ENCODE measurements around the gene CYTH4.
A peak's percentile ranks its signal among the peaks of the same experiment; 100 is the strongest.

CYTH4 gene

DNA sequence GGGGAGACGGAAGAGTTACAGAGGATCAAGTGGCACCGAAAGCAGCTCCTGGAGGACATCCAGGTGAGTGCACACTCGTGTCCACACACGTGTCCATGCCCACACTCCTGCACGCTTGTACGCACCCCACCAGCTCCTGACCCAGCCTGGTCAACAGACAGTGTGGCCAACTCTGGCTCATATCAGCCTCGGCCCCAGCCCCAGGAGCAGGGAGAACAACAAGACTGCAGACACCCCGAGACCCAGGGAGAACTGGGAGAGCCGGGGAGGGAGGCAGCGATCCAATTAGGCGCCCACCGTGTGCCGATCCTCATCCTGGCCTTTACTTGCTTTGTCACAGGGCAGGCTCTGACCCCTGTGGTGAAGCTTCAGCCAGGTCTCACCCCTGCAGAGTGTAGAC is 10.3 kb downstream of the CYTH4 start:
- DNase-seq: no peak

DNA sequence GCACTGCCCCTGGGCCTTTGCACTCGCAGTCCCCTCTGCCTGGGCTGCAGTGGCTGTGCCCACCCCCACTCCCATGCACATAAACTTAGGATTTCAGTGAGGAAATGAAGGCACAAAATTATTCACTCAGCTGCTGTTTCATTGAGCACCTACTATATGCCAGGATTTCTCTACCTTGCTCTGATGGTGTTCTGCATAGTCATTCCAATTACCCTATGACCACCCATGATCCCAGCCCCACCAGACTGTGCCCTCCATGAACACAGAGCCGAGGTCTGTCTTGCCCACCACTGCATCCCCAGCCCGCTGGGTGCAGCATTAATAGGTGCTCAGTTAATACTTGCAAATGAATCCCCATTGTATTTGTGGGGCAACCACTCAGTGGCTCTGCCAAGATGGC is 10.9 kb downstream of the CYTH4 start:
- no peak for DNase-seq

DNA sequence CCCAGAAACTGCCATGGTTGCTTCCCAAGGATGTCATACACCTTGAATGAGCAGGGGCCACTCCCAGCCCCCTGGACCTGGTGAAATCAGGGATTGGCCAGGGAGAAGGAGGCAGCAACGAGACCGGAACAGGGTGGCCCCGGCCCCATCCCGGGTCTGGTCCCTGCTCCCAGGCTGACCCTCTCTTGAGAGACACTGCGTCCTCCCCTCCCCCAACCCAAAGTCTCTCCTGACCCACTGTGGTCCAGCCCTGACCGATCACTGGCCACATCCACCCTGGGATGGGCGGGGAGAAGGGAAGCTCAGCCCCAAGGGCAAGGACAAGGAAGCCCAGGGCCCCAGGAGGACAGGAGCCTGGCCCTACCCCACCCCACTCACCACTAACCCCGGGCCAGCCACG is 12.4 kb downstream of the CYTH4 start:
- no peak for DNase-seq

DNA sequence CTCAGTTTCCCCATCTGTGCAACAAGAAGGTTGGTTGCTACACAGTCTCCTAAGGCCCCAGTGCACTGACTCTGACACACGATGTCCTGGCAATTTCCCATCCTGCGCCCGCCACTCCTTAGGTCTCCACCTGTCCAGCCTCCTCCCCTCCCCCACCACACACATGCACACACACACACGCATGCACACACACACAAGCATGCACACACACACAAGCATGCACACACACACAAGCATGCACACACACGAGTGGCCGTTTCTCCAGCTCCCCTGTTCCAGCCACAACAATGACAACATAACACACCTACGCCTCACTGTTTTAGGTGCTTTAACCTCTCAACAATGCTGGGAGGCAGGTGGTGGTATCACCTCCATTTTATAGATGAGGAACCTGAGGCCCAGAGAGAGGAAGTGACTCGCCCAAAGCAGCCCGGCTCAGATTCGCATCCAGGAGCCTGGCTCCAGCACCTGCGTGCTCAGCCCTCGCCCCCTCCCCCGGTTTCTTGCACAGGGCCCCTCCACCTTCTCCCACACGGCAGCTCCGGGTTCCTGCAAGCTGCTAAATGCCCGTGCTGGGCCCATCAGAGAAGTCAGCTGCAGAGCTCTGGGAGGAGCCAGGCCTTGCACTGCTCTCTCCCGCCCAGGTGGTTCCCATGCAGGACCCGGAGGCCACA is 13.0 kb downstream of the CYTH4 start:
- no peak for DNase-seq

DNA sequence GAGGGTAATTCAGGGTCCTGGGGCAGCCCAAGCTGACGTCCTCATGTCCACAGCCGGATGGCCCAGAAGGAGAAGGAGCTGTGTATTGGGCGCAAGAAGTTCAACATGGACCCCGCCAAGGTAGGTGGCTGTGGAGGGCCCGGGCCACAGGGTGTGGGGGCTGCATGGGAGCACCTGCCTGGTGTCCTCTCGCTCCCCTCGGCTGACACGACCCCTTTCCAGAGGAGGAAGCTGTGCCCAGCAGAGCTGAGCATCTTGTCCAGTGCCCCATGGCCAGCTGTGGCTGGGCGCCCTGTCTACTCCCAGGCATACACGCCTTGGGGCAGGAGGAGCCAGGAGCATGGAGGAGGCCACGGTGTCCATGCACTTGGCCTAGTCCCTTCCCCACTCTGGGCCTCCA is 13.6 kb downstream of the CYTH4 start:
- no peak for DNase-seq

DNA sequence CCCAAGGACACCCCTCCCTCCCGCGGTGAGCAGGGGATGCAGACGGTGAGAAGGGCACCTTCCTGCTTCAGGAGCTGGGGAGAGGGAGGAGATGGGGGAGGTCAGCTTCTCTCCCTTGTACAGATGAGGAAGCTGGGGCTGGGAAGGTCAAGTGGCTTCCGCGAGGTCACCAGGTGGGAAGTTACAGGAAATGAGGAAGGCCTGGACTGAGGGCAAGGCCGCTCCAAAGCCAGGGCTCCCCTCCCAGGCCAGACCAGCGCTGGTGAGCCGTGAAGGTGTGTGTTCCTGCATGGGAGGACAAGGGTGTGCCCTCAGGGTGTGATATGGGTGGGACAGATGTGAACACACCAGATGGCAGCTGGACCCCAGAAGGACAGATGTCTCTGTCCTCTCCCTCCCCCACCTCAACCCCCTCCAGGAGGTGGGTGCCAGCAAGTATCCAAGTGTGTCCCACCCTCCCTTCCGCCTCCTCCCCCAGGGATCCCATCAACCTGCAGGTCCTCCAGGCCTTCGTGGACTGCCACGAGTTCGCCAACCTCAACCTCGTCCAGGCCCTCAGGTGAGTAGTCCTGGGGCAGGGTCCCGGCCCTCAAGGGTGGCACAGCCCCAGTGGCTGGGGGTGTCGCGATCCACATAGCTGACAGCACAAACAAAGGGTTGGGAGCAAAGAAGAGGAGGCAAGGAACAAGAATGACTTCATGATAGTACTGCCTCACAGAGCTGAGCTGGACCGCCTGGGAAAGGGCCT is 16.6 kb downstream of the CYTH4 start:
- DNase-seq: no peak

DNA sequence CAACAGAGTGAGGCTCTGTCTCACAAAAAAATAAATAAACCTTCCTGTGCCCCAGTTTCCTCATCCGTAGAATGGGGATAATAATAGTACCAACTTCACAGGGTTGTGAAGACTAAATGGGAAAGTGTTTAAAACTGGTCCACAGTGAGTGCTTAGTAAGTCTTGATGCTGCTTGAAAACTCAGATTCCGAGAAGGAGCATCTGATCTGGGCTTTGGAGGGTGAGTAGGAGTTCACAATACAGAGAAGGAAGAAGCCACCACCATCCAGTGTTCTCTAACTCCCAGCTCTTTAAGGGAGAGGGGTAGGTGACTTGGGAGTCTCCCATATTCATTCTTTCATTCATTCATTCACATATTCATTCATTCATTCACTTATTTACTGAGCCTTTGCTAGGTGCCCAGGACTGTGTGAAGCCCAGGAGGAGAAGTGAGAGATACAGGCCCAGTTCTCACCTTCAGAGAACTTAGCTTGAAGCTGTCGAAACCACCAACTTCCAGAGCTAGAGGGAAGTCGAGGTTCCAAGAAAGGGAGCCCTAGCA is 17.7 kb downstream of the CYTH4 start:
- DNase-seq: no peak

DNA sequence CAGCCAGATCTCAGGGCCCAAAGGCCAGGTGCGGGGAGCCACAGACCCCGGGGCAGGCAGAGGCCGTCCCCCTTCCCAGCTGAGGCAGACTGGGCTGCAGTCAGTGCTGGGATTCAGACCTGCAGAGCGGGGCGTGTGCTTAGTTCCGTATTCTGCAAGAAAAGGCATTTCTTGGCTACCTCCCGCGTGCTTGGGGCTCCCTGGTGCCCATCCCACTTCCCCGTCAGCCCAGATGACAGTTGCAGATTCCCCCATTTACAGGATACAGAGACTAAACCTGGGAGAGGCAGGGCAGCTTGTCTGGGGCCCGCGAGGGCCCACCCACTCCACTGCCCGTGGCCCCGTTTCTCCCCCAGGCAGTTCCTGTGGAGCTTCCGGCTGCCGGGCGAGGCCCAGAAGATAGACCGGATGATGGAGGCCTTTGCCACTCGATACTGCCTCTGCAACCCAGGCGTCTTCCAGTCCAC is 18.3 kb downstream of the CYTH4 start:
- peak; percentile 48 for DNase-seq

DNA sequence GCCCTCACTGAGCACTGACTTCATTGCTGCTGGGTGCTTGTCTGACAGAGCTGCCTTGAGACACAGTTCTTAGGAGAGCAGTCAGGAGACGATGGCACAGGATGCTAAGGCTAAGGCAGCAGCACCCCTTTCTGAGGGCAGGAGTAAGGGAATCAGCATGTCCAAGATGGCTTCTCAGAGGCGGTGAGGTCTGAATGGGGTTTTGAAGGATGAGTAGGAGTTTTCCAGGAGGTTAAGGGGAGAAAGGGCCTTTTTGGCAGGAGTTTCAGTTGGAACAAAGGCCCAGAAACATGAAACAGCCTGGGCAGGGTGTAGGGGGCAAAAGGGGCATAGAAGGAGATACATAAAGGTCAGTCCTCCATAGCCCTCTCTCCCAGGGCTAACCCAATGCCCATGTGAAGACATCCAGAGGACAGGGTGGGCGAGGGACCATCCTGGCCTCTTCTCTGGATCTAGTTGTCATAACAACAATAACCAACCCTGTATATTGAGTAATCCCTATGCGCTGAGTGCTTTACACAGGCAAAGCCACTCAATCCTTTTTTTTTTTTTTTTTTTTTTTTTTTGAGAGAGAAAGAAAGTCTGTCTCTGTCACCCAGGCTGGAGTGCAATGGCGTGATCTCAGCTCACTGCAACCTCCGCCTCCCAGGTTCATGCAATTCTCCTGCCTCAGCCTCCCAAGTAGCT is 19.0 kb downstream of the CYTH4 start:
- no peak for DNase-seq

DNA sequence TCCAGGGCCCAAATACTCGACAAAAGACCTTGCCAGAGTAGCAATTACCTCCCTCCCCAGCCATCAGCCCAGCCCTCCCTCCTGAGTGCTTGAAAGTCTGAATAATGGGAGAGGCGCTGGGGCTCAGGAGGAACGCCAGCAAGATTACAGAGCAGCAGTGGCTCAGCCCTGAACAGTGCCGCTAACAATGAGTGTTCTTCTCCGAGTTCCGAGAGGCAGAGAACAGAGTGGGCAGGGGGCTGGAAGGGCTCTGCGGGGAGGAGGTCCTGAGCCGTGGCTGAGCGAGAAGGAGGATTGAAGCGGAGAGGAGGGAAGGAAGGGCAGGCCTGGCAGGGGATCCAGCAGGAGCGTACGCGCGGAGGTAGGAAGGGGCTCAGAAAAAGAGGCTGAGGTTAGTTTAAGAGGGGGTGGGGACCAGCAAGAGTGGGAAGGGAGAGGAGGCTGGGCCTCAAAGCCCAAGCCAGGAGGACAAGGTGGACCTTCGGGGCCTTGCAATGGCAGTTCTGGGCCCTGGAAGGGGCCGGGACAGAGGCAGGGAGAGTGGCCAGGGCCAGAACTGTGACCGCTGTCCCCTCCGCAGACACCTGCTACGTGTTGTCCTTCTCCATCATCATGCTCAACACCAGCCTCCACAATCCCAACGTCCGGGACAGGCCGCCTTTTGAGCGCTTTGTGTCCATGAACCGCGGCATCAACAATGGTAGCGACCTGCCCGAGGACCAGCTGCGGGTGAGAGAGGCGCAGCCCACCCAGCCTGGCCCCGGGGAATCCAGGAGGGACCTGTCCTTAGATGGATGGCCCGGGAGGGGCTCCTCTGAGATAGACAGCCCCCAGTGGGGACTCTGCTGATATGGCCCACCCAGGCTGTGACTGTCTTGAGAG is 20.6 kb downstream of the CYTH4 start:
- DNase-seq: no peak

DNA sequence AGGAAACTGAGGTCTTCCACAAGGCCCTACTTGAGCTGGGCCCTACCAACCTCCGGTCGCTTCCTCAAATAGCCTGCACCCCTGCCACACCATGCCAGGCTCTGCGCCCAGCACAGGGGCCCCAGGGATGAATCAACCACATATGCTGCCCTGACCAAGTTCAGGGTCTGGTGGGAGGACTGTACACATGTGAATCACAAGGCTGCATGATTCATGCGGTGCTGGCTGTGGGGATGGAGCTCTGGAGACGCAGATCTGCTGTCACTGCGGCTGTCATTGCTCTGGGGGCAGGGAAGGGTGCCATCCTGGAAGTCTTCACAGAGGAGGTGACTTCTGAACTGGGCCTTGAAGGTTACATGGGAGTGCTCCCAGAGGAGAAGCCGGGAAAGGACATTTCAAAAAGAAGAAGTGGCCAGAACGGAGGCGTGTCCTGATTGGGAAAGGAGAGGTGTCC is 21.5 kb downstream of the CYTH4 start:
- DNase-seq: no peak

DNA sequence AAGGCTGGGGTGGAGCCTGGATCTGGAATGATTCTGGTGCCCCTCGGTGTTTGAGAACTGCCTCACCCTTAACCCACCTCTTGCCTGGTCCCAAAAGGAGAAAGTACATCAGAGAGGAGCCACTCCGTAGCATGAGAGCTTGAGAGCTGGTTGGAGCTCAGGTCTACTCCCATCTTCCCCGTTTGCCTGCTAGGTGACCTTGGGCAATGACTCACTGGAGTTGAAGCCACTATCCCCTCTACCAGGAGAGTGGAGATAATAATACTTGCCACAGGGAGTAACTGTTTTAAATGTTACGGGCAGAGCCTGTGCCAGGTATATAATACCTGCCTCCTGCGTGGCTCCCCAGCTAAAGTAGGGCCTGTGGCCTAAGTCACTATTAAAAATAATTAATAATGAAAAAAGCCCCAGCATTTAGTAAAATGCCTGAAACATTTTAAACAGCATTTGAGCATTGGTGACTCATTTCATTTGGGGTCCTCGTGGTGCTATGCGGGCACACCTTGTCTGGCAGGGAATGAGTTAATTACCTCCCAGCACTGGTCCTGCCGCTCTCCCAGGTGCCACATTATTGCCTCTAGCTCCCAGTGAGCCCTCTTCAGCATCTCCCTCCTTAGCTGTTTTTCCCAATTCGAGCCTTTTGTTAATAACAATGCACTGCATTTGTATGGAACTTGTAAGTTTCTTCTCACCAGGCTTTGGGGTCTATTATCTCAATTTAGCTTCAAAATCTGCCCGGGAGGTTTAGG is 22.5 kb downstream of the CYTH4 start:
- no peak for DNase-seq

DNA sequence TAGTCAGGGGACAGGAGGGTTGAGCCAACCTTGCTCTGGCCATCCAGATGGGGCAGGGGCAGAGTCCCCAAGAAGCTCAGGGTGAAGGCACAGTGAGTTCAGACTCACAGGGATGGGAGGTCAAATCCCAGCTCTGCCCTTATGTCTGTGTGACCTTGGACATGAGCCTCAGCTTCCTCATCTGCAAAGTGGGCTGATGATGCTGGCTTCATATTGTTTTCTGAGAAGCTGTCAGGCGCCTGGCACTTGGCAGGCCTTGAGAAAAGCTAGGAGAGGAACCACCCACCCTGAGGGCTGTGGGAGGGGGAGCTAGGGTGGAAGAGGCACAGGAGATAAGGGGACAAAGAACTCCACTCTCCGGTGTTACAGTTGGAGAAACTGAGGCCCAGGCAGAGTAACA is 23.6 kb downstream of the CYTH4 start:
- DNase-seq: no peak

DNA sequence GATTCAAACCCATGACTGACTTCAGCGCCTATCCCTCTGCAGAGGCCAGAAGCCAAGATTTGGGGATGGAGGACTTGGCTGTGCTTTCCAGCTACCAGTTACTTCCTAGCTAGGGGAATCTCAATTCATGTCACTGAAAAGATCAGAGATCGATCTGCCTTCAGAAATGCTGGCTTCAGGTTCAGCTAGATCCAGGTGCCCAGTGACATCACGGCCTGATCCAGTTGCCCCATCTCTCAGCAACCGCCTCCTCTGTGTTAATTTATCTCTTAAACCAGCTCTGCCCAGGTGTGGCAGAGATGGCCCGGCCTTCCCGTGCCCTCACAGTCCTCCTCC is 24.2 kb downstream of the CYTH4 start:
- DNase-seq: no peak

DNA sequence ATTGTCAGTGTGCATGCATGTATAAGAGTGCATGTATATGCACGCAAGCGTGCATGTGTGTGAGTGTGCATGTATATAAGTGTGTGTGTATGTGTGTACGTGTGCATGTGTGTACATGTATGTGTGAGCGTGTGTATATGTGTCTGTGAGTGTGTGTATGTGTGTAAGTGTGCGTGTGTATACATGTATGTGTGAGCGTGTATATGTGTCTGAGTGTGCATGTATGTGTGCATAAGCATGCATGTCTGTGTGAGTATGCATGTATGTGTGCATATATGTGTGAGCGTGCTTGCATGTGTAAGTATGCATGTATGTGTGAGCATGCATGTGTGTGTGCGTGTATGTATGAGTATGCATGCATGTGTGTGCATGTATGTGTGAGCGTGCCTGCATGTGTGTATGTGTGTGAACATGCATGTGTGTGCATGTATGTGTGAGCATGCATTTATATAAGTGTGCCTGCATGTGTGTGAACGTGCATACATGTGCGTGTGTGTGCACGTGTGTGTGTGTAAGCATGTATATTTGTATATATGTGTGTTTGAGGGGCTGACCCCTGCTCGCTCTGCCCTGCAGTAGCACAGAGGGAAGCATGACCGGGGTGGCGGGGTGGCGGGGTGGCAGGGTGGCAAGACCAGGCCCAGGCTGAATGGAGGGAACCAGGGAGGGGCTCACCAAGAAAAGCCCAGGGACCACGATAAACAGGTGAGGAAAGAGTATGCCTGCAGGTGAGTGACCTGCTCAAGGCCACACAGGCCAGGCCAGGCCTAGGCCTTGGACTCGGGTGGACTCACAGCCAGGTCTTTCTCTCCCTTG is 26.3 kb downstream of the CYTH4 start:
- DNase-seq: no peak

DNA sequence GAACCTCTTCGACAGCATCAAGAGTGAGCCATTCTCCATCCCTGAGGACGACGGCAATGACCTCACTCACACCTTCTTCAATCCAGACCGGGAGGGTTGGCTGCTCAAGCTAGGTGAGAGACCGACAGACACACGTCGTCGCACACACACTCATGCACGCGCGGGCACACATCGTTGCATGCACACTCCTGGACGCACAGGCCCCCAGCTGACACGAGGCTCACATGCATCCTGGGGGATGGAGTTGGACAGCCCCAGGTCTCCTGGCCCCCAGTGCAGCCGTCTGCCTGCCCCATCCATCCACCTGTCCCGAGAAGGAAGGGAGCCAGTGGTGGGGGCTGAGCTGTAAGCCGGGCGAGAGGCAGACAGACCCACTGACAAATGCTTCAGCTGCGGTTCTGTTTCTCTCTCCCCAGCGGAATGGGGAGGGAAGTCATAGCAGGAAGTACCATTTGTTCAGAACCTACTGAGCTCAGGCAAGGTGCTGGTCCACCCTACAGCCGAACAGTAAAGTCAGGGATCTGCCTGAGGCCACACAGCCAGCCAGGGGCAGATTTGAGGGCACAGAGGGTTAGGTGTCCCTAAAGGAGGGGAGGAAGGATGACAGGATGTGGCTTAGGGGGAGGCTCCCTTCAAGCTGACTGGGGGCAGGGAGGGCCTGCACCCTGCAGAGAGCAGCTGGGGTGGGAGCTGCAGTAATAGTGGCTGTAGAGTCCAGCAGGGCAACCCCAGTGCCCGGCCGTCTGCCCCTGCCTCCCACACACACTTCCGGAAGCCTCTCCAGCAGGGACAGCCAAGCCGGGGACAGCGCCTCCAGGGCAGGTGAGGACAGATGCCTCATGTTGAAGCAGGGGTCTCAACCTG is 27.1 kb downstream of the CYTH4 start:
- DNase-seq: peak; percentile 65

DNA sequence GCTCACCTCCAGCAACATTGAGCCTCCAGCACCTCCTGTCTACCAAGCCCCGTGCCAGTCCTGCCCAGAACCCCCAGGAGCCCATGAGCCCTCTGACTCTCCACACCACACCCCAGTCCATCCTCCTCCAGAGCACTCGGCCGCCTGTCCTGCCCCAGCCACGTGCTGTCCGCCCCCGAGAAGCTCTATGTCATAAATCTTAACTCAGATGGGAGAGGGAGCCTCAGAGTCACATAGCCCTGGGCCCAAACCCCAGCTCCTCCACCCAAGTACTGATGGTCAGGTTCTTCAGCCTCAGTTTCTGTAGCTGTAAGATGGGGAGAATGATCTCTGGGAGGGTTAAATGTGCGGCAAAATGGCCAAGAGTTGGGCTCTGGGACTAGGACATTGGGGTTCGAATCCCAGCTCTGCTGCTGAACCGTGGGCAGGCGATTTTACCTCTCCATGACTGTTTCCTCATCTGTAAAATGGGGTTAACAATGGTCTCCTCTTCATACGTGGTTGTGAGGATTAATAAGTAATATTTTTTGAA is 27.8 kb downstream of the CYTH4 start:
- DNase-seq: no peak

DNA sequence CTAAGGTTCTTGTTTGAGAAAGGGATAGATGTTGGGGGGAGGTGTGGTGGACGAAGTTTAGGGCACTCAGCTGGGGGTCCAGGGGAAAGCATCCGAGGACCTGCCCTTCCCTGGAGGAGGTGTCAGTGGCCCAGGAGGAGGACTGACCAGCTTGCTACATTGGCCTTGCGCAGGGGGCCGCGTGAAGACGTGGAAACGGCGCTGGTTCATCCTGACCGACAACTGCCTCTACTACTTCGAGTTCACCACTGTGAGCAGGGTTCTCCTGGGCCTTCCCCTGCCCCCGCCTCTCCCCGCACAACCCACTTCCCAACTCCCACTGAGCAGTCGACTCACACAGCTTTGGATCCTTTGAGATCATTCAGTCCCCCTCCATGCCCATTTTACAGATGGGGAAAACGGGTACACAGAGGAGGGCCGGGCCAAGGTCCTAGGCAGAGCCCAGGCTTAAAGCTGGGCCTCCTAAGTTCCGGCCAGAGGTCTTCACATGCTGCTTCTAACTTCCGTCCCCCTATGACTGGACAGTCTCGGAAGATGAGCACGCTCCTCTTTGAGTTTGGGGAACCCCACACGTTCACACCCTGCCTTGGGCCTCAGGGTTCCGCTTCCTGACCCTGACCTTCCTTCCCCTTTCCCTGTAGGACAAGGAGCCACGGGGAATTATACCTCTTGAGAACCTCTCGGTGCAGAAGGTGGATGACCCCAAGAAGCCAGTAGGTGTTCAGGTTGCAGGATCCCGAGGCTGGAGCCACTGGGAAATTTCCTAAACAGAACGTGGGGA is 28.7 kb downstream of the CYTH4 start:
- DNase-seq: no peak

DNA sequence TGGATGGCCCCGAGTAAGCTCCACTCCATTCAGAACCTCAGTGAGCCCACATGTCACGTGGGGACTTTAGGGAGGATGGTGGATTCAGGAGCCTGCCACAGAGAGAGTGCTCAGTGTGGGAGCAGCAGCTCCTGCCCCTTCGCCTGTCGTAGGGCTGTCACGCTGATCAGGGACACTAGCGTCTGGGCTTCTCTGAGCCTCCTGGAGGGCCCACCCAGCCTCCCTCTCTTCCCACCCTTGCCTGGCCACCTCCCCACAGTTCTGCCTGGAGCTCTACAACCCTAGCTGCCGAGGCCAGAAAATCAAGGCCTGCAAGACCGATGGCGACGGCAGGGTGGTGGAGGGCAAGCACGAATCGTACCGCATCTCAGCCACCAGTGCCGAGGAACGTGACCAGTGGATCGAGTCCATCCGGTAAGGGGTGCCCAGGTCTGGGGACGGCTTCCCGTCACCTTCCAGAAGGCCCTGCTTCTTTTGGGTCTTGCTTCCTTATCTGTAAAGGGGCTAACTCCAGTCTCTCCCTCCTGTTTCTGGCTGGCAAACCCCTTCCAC is 29.5 kb downstream of the CYTH4 start:
- DNase-seq: no peak

All from central memory CD4-positive, alpha-beta T cell (primary cell).